CD4-positive, alpha-beta T cell treated with Interferon gamma for 1 hour (primary cell): ENCODE data around the gene ZNF445.

ENCODE experiments used
- DNase-seq: peaks from one replicate; pipeline ENCODE4 v3.0.0-alpha.2; 2020

ZNF445 gene

GRCh38 chr3:44396200-44397171 is 81.0 kb downstream of the ZNF445 start:
- DNase-seq: no peak

GRCh38 chr3:44395714-44396113 is 81.8 kb downstream of the ZNF445 start:
- no peak for DNase-seq

- DNase-seq: no peak
Measured at GRCh38 chr3:44392489-44392888, 85.0 kb downstream of the ZNF445 start.

GRCh38 chr3:44387404-44387803 is 90.1 kb downstream of the ZNF445 start:
- DNase-seq: no peak
